Stimulated activated CD8-positive, alpha-beta memory T cell treated with anti-CD3 and anti-CD28 coated beads, Interleukin-7, amount 100 ng/mL, for 1 hour (primary cell): ENCODE data around the gene GDAP2.
"Not testable (repeated sequence)": the region's sequence is repeated elsewhere in the genome, so short reads cannot be mapped to it uniquely, and the experiment has no call there.

ENCODE experiments used
- DNase-seq, 2 donors: peaks; one replicate each; pipeline ENCODE4 v3.0.0-alpha.2; 2020; ENCODE audit warnings: low read depth in 2 of 2

Gene GDAP2, protein sequence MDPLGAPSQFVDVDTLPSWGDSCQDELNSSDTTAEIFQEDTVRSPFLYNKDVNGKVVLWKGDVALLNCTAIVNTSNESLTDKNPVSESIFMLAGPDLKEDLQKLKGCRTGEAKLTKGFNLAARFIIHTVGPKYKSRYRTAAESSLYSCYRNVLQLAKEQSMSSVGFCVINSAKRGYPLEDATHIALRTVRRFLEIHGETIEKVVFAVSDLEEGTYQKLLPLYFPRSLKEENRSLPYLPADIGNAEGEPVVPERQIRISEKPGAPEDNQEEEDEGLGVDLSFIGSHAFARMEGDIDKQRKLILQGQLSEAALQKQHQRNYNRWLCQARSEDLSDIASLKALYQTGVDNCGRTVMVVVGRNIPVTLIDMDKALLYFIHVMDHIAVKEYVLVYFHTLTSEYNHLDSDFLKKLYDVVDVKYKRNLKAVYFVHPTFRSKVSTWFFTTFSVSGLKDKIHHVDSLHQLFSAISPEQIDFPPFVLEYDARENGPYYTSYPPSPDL

DNA sequence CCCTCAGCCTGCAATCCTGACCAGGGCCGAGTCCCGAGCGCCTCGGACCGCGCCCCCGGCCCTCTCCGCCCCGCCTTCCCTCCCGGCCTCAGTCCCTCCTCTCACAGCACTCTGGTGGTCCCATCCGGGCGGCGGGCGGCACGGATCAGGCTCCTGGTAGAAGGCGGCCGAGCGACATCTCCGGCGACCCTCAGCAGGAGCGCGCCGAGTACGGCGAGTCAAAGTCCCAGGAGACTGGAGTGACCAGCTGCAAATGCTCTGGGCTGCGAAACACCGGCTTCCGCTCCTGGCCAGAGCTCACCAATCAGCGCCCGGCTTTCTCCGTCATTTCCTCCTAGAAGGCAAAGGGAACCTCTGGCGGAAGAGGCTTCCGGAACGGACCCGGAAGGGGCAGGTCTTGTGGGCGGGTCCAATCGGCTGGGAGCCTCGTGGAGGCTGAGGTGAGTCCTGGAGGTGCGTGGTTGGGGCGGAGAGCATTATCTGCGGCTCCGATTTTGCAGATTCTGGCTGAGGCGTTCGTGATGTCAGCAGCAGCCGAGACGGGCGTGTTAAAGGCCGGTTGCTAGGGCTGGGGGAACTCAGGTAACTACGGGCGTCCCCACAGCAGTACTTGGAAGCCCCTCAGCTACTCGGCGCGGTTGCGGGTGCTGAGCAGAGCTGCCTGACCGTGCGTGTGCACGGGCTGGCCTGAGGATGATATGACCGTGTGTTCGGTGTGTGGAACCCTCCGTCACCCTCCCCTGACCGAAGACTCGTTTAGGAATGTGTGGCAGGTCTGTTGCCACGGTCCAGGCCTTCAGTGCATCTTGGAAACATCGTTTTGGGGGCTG, at the start of gene GDAP2, which contains the start of gene WDR3:
GDAP2 (minus strand) TSS at position 279 of the 830 bp plus-strand sequence. CDS start 9,264 bp downstream, outside the sequence.
WDR3 (plus strand) TSS at position 397 of the 830 bp plus-strand sequence. CDS start 3,581 bp downstream, outside the sequence.
- DNase-seq, result peak; percentile 80 to 90

DNA sequence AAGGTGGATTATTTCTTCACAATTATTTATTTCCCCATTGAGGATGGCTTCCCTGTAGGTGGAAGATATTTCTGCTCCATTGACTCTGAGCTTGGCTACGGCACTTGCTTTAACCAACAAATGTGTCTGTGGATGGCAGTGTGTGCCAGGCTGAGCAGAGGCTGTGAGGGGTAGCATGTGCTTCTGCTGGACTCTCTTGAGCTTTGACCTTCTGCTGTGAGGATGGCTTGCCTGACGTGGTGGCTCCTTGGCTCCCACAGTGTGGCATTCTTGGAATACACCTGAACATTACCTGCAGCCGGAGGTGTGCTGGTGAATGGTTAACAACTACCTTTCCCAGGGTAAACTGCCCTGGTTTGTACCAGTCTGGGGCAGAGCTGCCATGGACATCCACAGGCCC, 47.0 kb upstream of the GDAP2 start:
- no peak for DNase-seq

DNA sequence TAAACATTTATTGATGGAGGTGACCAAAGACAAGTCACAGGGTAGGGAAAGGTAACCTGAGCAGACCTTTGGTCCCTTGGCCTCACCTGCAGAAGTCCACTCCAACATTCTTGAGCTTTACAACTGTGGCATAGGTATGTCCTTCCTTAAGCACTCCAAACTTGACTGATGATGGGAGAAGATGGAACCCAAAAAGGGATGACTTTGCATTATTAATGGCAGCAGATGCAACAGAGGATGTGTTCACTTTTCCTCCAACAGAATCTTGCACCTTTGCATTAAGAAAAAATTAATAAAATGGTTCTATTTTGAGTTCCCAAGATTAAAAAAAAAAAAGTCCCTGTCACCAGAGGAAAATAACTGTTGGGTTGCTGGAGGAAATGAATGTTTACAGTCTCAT, 42.4 kb upstream of the GDAP2 start:
- DNase-seq, result no peak

DNA sequence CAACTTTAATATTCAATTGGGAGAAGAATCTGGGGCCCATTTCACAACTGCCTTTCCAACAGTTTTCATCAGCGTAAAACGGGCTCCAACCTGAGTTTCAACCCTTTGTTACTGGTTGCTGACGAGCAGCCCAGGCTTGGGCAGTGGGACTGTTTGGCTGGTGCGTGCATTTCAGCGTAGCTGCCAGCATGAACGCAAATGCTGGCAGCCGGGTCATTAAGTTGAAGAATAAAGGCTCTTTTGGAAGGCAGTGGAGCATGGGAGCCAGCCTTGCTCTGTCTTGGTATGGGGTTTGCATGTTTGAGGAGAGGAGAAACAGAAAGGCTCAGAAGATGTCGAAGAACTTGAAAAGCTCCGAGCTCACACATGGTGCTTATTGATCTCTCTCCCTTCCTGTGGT, 40.8 kb upstream of the GDAP2 start:
- DNase-seq, result no peak

DNA sequence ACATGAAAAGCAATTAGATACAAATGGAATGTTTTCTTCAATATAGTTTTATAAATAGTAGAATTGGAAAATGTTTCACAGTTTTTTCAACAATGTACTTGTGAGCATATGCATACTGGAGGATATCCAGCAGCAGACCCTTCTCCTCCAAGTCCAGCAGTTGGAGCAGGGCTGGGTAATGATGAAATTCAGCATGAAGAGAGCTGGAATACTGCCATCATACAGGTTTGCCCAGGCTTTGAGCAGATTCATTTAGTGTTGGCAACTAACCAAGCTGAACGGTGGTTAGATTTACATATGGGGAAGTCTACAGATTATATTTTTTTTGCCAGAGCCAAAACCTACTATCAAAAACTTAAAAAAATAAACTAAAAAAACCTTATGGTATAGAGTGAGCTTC, 38.5 kb upstream of the GDAP2 start:
- DNase-seq, result no peak

DNA sequence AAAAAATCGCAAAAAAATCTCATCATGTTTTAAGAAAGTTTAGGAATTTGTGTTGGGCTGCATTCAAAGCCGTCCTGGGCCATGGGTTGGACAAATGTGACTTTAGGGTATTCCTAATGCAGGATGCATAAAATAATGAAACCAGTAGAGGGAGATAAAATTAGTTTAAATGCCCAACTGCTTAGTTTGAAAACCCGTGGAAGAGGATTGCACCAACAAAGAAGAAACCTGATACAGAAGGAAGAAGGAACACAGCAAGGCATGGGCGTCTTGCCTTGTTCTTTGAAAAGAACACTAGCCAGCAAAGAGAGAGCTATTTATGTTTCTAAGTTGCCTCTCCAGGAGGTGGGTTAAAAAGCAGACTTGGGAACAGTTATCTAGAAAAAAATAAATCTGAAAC, 38.1 kb upstream of the GDAP2 start:
- no peak for DNase-seq

DNA sequence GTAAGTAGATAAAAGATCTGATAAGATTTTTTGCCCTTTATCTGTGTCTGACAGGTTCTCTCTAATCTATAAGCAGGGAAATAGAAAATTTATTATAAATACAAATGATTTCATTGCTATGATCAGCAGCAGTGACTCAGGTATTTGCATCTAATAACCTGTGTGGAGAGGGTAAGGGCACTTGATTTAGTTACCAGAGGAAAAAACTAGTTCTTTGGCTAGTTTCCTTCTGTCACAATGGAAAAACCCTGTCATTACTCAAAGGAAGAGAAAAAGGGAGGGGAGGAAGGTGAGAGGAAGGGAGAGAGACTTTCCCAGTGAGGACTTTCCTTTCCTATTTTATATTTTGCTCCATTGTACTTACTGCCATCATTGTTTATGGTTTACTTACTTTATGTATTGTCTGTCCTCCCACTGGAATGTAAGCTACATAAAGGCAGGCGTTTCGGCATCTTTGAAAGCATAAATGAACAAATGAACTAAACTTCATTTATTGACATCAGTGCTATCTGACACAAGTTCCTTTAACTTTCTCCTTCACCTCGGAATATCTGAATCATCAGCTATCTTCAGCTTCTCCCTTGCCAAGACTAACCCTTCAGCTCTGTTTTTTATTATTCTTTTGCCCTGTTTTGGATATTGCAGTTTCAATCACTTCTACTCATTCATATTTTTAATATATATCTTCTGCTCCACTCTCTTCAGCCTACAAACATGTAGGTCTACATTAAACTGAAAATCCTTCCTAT, 35.0 kb upstream of the GDAP2 start:
- DNase-seq, result no peak

DNA sequence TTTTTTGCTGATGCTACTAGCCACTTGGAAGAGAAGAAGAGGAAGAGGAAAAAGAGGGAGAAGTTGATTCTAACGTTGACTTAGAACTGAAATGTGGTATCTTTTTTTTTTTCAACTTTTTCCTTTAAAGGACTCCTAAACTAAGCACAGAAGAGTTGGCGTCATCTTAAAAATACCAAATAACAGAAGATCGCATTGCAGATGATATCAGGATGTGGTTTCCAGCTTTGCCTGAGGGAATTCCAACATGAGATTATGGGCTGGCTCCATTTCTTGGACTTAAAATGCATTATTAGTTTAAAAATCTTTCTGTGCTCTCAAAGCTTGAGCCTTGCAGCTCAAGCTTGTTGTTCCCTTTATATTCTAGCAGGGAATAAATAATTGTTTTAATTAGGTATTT, 29.9 kb upstream of the GDAP2 start:
- DNase-seq, result no peak

DNA sequence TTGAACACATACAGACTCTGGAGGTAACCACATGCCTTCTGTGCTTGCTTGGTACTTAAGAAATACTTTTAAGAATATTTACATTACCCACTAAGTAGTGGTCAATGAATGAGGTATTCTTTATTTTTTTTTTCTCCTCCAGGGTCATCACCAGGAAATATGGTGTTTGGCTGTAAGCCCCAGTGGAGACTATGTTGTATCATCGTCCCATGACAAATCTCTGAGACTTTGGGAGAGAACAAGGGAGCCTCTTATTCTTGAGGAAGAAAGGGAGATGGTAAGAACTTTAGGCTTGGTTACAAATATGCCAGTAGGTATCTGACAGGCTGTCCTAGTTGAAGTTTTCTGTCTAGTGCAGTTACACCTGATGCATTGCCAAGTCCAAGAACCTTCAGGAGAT, 23.0 kb upstream of the GDAP2 start:
- no peak for DNase-seq

DNA sequence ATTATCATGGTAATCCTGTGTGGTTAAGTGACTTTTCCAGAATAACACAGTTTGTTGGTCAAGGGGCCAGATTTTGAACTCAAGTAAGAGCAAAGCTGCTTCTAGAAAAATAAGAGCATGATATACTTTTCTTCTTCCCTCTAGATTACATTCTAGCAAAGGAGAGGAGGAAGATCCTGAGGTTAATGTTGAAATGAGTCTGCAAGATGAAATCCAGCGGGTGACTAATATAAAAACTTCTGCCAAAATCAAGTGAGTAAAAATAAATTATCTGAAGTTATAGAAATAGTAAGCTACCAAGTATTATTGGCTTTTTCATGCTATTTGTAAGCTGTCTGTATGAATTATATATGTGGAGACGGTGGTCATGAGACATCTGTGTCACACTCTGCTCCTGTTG, 12.9 kb upstream of the GDAP2 start:
- DNase-seq, result no peak

DNA sequence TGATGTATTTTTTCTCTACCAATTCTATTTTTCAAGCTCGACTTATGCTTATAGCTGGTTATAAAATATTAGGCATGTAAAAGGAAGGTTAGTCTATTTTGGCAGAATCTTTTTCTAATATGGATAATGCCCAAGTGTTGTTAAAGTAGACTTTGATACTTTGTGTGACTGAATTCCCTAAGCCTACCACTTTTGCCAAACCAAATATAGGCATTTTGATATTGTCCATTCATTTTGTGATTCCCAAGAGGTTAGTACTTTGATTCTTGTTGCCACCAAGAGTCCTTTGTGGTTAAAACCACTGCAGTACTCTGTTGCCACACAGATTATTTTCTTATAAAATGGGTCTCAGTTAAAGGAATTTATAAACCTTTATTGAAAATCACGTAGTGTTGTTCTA, 4.3 kb upstream of the GDAP2 start:
- DNase-seq, result no peak

DNA sequence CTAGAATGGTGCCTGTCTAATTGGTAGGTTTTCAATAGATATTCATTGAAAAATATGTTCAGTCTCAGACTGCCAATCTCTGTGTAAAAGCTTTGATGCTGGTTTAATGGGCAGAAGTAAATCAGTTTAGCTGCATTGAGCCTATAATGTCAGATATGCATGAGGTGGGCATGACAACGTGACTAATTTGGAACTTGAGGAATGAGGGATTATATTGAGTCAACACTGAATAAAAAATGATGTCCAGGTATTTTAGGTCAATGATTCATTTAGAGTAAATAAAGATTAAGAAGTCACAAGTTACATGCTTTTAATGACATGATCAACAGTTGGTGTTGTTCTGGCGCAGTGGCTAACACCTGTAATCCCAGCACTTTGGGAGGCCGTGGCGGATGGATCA, 3.2 kb upstream of the GDAP2 start:
- DNase-seq, result no peak

DNA sequence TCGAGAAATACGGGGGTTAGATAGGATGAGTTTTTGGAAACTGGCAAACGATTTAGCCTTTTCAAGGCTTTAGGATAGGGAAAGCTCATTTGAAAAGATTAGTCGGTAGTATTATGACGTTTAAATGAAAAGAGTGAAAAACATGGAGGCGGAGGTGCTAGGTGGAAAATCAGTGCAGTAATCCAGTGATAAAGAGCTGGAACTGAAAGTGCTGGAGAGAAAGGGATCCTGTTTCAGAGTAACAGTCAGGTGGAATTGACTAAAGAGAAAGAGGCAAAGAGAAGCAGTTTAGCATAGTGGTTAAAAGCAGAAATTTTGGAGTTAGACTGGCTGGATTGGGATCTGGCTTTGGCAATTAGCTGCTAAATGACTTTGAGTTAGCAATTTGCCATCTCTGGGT, 1.1 kb upstream of the GDAP2 start:
- no peak for DNase-seq

DNA sequence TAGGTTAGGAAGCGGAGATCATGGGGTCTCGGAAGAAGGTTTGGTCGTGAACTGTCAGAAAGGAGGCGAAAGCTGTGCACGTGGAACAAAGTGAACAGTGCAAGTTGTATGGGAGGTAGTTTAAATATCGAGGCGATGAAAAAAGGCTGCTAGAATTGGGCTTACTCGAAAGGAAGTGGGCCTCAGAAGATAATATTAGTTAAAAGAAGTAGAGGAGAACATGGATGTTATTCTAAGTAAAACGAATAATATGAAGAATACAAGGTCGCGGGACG, 689 bp upstream of the GDAP2 start:
- no peak for DNase-seq

DNA sequence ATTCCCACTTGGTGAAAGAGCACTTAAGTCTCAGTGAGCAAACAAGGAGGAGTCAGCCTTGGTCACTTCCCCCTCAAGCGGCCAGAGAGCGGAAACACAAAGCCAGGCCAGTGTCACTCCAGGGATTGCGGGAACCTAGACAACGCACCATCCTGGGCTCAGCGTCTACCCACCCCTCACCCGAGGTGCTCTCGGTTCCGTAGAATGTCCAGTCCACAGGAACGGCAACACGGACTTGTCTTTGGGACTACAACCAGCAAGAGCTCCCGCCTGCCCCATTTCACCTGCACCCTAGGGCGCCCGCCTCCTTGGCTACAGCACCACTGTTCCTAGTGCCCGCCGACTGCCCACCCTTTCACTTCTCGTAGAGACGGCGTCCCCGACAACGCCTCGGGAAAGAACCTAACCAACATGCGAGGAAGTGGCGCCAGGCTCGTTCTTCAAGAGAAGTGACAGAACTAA, 509 bp downstream of the GDAP2 start:
- DNase-seq, result peak; percentile 13

DNA sequence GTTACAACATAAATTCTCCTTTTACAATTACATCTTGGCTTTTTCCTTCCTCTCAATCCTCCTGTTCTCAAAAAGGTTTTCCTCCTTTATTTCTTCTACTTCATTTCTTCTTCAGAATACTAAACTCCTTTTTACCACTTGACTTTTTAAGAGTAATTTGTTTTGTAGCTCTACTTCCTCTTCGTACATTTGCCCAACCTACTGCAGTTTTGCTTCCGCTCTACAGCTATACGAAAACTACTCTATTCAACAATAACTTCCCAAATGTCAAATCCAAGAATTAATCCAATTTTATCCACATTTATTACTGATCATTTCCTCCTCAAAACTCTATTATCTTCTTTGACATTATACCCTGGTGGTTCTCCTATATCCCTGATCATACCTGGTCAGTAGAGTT, 3.4 kb downstream of the GDAP2 start:
- DNase-seq, result no peak

DNA sequence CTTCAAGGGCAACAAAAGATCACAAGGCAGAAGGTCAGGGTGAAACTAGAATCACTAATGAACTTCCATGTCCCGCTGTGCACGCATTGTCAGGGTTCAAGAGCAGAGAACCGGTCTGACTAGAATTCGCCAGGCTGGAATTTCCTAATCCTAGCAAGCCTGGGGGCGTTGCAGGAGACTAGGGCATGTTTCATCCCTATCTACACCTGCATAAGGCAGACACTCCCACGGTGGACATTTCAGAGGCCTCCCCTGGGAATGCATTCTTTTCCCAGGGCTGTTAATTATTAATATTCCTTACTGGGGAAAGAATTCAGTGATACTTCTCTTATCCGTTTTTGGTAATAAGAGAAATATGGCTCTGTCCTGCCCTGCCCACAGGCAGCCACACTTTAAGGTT, 6.7 kb downstream of the GDAP2 start:
- DNase-seq, result not testable (repeated sequence)

DNA sequence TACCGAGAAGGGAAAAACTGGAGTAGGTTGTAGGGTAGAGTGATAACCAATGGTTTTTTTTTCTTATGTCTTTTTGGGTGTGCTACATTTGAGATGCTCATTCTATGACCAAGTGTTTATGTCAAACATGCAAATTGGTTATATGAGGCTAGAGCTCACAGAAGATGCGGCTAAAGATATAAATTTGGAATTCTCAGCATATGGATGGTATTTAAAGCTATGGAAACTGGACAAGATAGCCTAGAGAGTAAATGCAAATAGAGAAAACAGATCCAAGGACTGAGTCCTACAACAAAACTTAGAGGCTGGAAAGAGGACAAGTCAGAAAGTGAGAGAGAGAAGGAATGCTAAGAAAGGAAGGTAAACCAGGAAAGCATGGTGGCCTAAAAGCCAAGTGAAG, 7.4 kb downstream of the GDAP2 start:
- DNase-seq, result no peak

DNA sequence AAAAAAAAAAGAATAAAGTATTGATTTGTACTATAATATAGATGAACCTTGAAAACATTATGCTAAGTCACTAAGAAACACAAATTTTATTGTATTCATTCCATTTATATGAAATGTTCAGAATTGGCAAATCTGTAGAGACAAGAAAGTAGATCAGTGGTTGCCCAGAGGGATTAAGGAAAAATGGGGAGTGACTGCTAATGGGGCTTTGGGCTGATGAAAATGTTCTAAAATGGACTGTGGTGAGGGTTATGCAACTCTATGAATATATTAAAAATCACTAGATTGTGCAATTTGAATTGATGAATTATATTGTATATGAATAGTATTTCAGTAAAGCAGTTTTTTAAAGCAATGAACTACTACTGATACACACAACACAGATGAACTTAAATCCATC, 10.0 kb downstream of the GDAP2 start:
- DNase-seq, result no peak

DNA sequence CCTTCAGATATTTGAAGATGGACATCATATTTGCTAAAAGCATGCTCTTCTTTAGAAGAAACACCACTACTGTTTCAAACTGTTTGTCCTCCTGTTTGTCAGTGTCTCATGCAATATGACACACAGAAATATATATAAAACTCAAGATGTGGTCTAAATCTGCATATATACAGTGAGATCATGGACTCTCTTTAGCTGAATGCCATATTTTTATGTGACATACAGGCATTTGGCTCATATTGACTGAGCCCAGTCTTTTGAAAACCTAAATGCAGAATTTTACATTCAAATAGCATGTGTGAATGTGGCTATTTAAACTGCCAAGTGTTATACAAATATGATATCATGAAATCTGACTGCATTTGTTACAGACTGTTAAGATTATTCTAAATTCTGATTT, 18.4 kb downstream of the GDAP2 start:
- no peak for DNase-seq

DNA sequence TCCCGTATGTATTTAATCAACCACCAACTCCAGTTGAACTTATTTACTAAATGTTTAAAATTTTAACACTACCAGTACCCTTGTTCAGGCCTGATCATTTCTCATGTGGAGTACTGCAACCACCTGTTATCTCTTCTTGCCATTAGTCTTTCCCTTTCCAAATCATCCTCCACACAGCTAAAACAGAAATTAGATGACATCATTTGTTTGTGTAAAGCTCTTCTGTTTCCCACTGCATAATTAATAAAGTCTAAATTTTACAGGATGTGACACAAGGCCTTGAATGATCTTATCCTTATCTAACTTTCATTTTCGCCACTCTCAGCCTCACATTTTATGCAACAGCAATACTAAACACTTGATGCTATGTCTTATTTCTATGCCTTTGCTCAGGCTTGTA, 24.4 kb downstream of the GDAP2 start:
- no peak for DNase-seq

DNA sequence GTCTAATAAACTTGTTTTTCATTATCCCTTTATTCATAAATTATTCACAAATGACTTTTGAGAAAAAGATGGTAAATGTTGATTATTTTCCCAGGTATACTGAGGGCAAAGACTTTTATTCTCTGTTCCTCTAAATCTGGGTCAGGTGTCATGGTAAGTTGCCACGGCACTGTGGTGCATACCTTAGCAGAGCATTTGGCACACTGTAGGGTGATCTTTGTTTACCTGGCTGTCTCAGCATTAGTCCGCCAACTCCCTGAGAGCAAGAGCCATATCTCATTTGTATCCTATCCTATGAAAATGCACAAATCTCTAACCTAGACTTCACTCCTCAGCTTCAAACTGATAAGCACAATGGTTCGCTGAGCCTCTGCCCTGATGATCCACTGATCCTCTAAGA, 24.9 kb downstream of the GDAP2 start:
- no peak for DNase-seq
